Neuronal stem cell (in vitro differentiated cells): Measurements from ENCODE around the gene RGS16.

Experiments
- DNase-seq: peaks from one replicate; pipeline ENCODE4 v3.0.0-alpha.2; 2013; ENCODE audit warnings: low spot score
- H2AFZ ChIP-seq: one replicate; pipeline ENCODE4 v1.6.1; 2013; ENCODE audit warnings: mild to moderate bottlenecking, low read length, inconsistent platforms
- H2AK5ac ChIP-seq: 2 replicates; pipeline ENCODE4 v1.6.1; 2013; ENCODE audit warnings: low read depth, mild to moderate bottlenecking, inconsistent platforms, low read length, moderate library complexity, mixed read lengths
- H2BK120ac ChIP-seq: 2 replicates; pipeline ENCODE4 v1.6.1; 2013; ENCODE audit warnings: low read depth, mild to moderate bottlenecking, inconsistent platforms, low read length, moderate library complexity, mixed read lengths
- H2BK12ac ChIP-seq: one replicate; pipeline ENCODE4 v1.6.1; 2013; ENCODE audit warnings: low read length, inconsistent platforms
- H2BK15ac ChIP-seq: 2 replicates; pipeline ENCODE4 v1.6.1; 2013; ENCODE audit warnings: mild to moderate bottlenecking, low read length, inconsistent platforms, mixed read lengths
- H2BK5ac ChIP-seq: one replicate; pipeline ENCODE4 v1.6.1; 2013; ENCODE audit warnings: inconsistent platforms, mild to moderate bottlenecking, low read length, moderate library complexity
- H3K14ac ChIP-seq: one replicate; pipeline ENCODE4 v1.6.1; 2013; ENCODE audit warnings: low read length, inconsistent platforms
- H3K18ac ChIP-seq: 2 replicates; pipeline ENCODE4 v1.6.1; 2013; ENCODE audit warnings: low read length, inconsistent platforms
- H3K23ac ChIP-seq: 2 replicates; pipeline ENCODE4 v1.6.1; 2013; ENCODE audit warnings: low read depth, mild to moderate bottlenecking, mixed read lengths, low read length, inconsistent platforms; ENCODE audit not compliant: poor library complexity
- H3K27ac ChIP-seq: replicated peaks from 3 replicates; pipeline ENCODE4 v1.5.1; 2013; ENCODE audit warnings: low read length, inconsistent platforms
- H3K27me3 ChIP-seq, 3 experiments: 2 replicates each; pipeline ENCODE4 v1.6.1; 2013; ENCODE audit warnings: low read length in 3 of 3, mild to moderate bottlenecking in 2 of 3, inconsistent platforms in 1 of 3, low read depth in 1 of 3, mixed read lengths in 1 of 3, moderate library complexity in 1 of 3; ENCODE audit not compliant: control insufficient read depth in 3 of 3, insufficient read depth in 3 of 3
- H3K36me3 ChIP-seq, 2 donors: replicated peaks in 1 of 2; 2 replicates each; pipeline ENCODE4 v1.6.1; 2013; ENCODE audit warnings: low read length in 2 of 2; ENCODE audit not compliant: control insufficient read depth in 2 of 2, insufficient read depth in 2 of 2
- H3K4ac ChIP-seq: 2 replicates; pipeline ENCODE4 v1.6.1; 2013; ENCODE audit warnings: inconsistent platforms, mild to moderate bottlenecking, low read length, moderate library complexity
- H3K4me1 ChIP-seq, 2 donors: 1 replicate in 1 of 2; 2 replicates in 1 of 2; pipeline ENCODE4 v1.6.1; 2013; ENCODE audit warnings: low read length in 2 of 2, low read depth in 1 of 2; ENCODE audit not compliant: control insufficient read depth in 2 of 2, insufficient read depth in 1 of 2
- H3K4me2 ChIP-seq: one replicate; pipeline ENCODE4 v1.6.1; 2013; ENCODE audit warnings: mild to moderate bottlenecking, low read length, inconsistent platforms; ENCODE audit not compliant: insufficient read depth, poor library complexity, severe bottlenecking
- H3K4me3 ChIP-seq, 2 donors: 2 replicates each; pipeline ENCODE4 v1.5.1; 2013; ENCODE audit warnings: low read length in 2 of 2, mild to moderate bottlenecking in 2 of 2, inconsistent platforms in 1 of 2, moderate library complexity in 1 of 2
- H3K79me1 ChIP-seq: one replicate; pipeline ENCODE4 v1.6.1; 2013; ENCODE audit warnings: low read depth, mild to moderate bottlenecking, inconsistent platforms, low read length, moderate library complexity
- H3K9ac ChIP-seq: one replicate; pipeline ENCODE4 v1.6.1; 2013; ENCODE audit warnings: mild to moderate bottlenecking, low read depth, low read length, inconsistent platforms; ENCODE audit not compliant: poor library complexity
- H3K9me3 ChIP-seq, 2 donors: replicated peaks in 1 of 2; 2 replicates each; pipeline versions ENCODE3 to v1.6.1; 2013; ENCODE audit warnings: low read length in 2 of 2, mild to moderate bottlenecking in 2 of 2, inconsistent platforms in 1 of 2, low read depth in 1 of 2, mixed read lengths in 1 of 2, moderate library complexity in 1 of 2; ENCODE audit not compliant: control insufficient read depth in 2 of 2, insufficient read depth in 1 of 2
- H4K8ac ChIP-seq: one replicate; pipeline ENCODE4 v1.6.1; 2013; ENCODE audit warnings: low read depth, mild to moderate bottlenecking, inconsistent platforms, low read length, moderate library complexity
- H4K91ac ChIP-seq: one replicate; pipeline ENCODE4 v1.6.1; 2013; ENCODE audit warnings: low read length, low read depth, mild to moderate bottlenecking, inconsistent platforms; ENCODE audit not compliant: poor library complexity
- WGBS, 2 donors: extraction: QIAGEN DNeasy Blood & Tissue Kit; methylation state at CpG; one replicate each; pipeline ENCODE4 v1.1.7; 2013; ENCODE audit warnings: missing lambda C conversion rate in 2 of 2, mixed read lengths in 1 of 2; ENCODE audit not compliant: insufficient read length in 2 of 2, insufficient replicate concordance in 1 of 2; ENCODE audit errors: extremely low coverage in 2 of 2; 5-methylcytosine and 5-hydroxymethylcytosine counted together

Gene RGS16

GRCh38 chr1:182588500-182589396 is 15.4 kb downstream of the RGS16 start, which contains the start of gene RNASEL:
Gene RNASEL, minus strand, starts transcription at chr1:182589256. Its CDS starts 2,450 bp downstream, at chr1:182586806.
- H2AK5ac ChIP-seq: no peak within 1 kb of the TSS

GRCh38 chr1:182587666-182588499 is 16.3 kb downstream of the RGS16 start:
- Histone ChIP-seq H3K79me1 (no peaks in the 10 kb centered on the region), H2AK5ac (no peak overlapping the region), H3K14ac (no peak overlapping the region), H2AFZ (peak overlapping the region; percentile 98), H2BK120ac (no peak overlapping the region), H3K27ac (no peak overlapping the region), H3K9me3 (peaks cover 4 to 7% of the 10 kb centered on the region in 2 donors), H2BK15ac (no peak overlapping the region), H3K23ac (no peak overlapping the region), H3K18ac (no peak overlapping the region), H2BK12ac (no peak overlapping the region), H3K27me3 (no peaks in the 10 kb centered on the region), H3K4ac (no peak overlapping the region), H2BK5ac (no peak overlapping the region), H3K4me2 (no peak overlapping the region), H3K36me3 (no peaks in the 10 kb centered on the region), H3K9ac (no peak overlapping the region), H4K8ac (no peak overlapping the region), H3K4me1 (peaks cover 0 to 2% of the 10 kb centered on the region in 2 donors), H3K4me3 (peak overlapping the region in 1 of 2 donors; percentile 58), H4K91ac (no peak overlapping the region)
- no CpG with 5 or more reads among the region's 4 CpGs for WGBS, 2 donors
- DNase-seq: no peak

More at GRCh38 chr1:182588500-182589396, 15.4 kb downstream of the RGS16 start, which contains the start of gene RNASEL:
- no CpG with 5 or more reads among the region's 20 CpGs for WGBS, 2 donors
- Histone ChIP-seq H3K18ac (no peak within 1 kb of the TSS), H3K27me3 (no peaks in the 10 kb centered on the region), H3K9ac (no peak within 1 kb of the TSS), H3K14ac (no peak within 1 kb of the TSS), H4K91ac (no peak within 1 kb of the TSS), H3K79me1 (no peaks in the 10 kb centered on the region), H4K8ac (no peak within 1 kb of the TSS), H2BK12ac (no peak within 1 kb of the TSS), H3K9me3 (peaks cover 4 to 7% of the 10 kb centered on the region in 2 donors), H2AFZ (peak within 1 kb of the TSS; percentile 98), H3K4me3 (peak within 1 kb of the TSS; percentile 33 to 58), H3K36me3 (no peaks in the 10 kb centered on the region), H2BK15ac (no peak within 1 kb of the TSS), H3K23ac (no peak within 1 kb of the TSS), H3K4me1 (peaks cover 0 to 2% of the 10 kb centered on the region in 2 donors), H3K27ac (no peak within 1 kb of the TSS), H2BK5ac (no peak within 1 kb of the TSS), H3K4me2 (peak within 1 kb of the TSS; percentile 47), H2BK120ac (no peak within 1 kb of the TSS), H3K4ac (no peak within 1 kb of the TSS)
- no peak for DNase-seq

- Histone ChIP-seq H4K8ac (no peak overlapping the region), H3K18ac (no peak overlapping the region)
Observed at GRCh38 chr1:182587093-182587492, 17.1 kb downstream of the RGS16 start.

More at GRCh38 chr1:182587093-182587492, 17.1 kb downstream of the RGS16 start:
- Histone ChIP-seq H3K4me3 (no peak overlapping the region), H3K27me3 (no peaks in the 10 kb centered on the region), H3K79me1 (no peaks in the 10 kb centered on the region), H3K27ac (no peak overlapping the region), H4K91ac (no peak overlapping the region), H3K14ac (no peak overlapping the region), H3K4me1 (peaks cover 0 to 2% of the 10 kb centered on the region in 2 donors), H3K23ac (no peak overlapping the region), H2BK12ac (no peak overlapping the region), H3K9ac (no peak overlapping the region), H2AFZ (no peak overlapping the region), H2BK5ac (no peak overlapping the region), H2AK5ac (no peak overlapping the region), H3K36me3 (no peaks in the 10 kb centered on the region), H3K4ac (no peak overlapping the region), H2BK120ac (no peak overlapping the region), H3K4me2 (no peak overlapping the region), H3K9me3 (peaks cover 4 to 7% of the 10 kb centered on the region in 2 donors), H2BK15ac (no peak overlapping the region)
- no CpG with 5 or more reads among the region's 1 CpG for WGBS, 2 donors
- no peak for DNase-seq
